Endothelial cell of umbilical vein (primary cell): Measurements from ENCODE around the gene PROB1. TPM values are rescaled to one million over a fixed set of nuclear protein-coding genes. Genes with fewer than 3 reads are reported as not detected.
A peak's percentile ranks its signal among the peaks of the same experiment; 100 is the strongest.

Experiments used
- BruUV-seq: library from RNA; stranded (reverse); fragments of 400-500 nt; replicated peaks from 2 replicates; lab custom pipeline; 2021; lab: Mats Ljungman, UMichigan
- CTCF ChIA-PET: fragments of 300-600, 350-600 bp; sonication (Branson Sonifier 250); formaldehyde crosslinking; loops from one replicate; lab custom pipeline; 2021; ENCODE audit warnings: antibody characterized with exemption, inconsistent platforms; lab: Charles Lee
- POLR2A ChIA-PET: fragments of 300-600, 350-600 bp; sonication (Branson Sonifier 250); formaldehyde crosslinking; loops from one replicate; lab custom pipeline; 2021; ENCODE audit warnings: antibody characterized with exemption, inconsistent platforms; lab: Charles Lee
- DNase-seq: peaks from one replicate; pipeline ENCODE4 v3.0.0-alpha.2; 2011; ENCODE audit warnings: low read depth, low spot score
- FAIRE-seq: peaks from 2 replicates; lab custom pipeline; 2011; peaks lifted over from hg19 to GRCh38; lab: Jason Lieb, UNC
- H2AFZ ChIP-seq: 2 replicates; pipeline ENCODE4 v1.6.0; 2012; ENCODE audit warnings: low read depth, low read length, control low read depth, inconsistent platforms
- H3K27ac ChIP-seq: 2 replicates; pipeline ENCODE4 v1.5.1; 2011; ENCODE audit warnings: low read depth, mild to moderate bottlenecking, control low read depth, low read length, moderate library complexity; ENCODE audit not compliant: insufficient read depth
- H3K27me3 ChIP-seq, 2 experiments: 2 replicates each; pipeline versions ENCODE4 v1.6.0 to v1.6.1; 2011; ENCODE audit warnings: low read length in 2 of 2, mixed read lengths in 1 of 2; ENCODE audit not compliant: control insufficient read depth in 2 of 2, insufficient read depth in 2 of 2
- H3K36me3 ChIP-seq, 2 experiments: 2 replicates in 1 of 2; 3 replicates in 1 of 2; pipeline ENCODE4 v1.5.1; 2011; ENCODE audit warnings: low read length in 2 of 2, mild to moderate bottlenecking in 1 of 2, moderate library complexity in 1 of 2; ENCODE audit not compliant: control insufficient read depth in 2 of 2, insufficient read depth in 2 of 2; ENCODE audit errors: extremely low read depth in 1 of 2
- H3K4me1 ChIP-seq: 3 replicates; pipeline ENCODE4 v1.5.1; 2011; ENCODE audit warnings: mild to moderate bottlenecking, low read length; ENCODE audit not compliant: control insufficient read depth, insufficient read depth; ENCODE audit errors: extremely low read depth
- H3K4me2 ChIP-seq: 2 replicates; pipeline ENCODE4 v1.6.1; 2011; ENCODE audit warnings: low read length, control low read depth, mixed read lengths; ENCODE audit not compliant: insufficient read depth
- H3K4me3 ChIP-seq, 3 experiments: fragments of 200-600 bp in 1 of 3; sonication (generic), shearing (Covaris generic) in 1 of 3; replicated peaks in 1 of 3; 2 replicates each; pipeline ENCODE4 v1.5.1; 2011 to 2016; ENCODE audit warnings: control low read depth in 3 of 3, low read length in 3 of 3, mild to moderate bottlenecking in 2 of 3, inconsistent platforms in 1 of 3, low read depth in 1 of 3, moderate library complexity in 1 of 3; ENCODE audit not compliant: insufficient read depth in 1 of 3
- H3K79me2 ChIP-seq: 2 replicates; pipeline ENCODE4 v1.6.0; 2012; ENCODE audit warnings: low read length, inconsistent platforms; ENCODE audit not compliant: control insufficient read depth, insufficient read depth
- H3K9ac ChIP-seq: replicated peaks from 2 replicates; pipeline ENCODE3; 2011; ENCODE audit warnings: low read length, control low read depth; ENCODE audit not compliant: insufficient read depth; ENCODE audit errors: extremely low read depth
- H3K9me1 ChIP-seq: replicated peaks from 3 replicates; pipeline ENCODE4 v1.6.0; 2011; ENCODE audit warnings: mild to moderate bottlenecking, low read length; ENCODE audit not compliant: control insufficient read depth, insufficient read depth; ENCODE audit errors: extremely low read depth
- H3K9me3 ChIP-seq: replicated peaks from 2 replicates; pipeline ENCODE4 v1.5.1; 2012; ENCODE audit warnings: low read length, inconsistent platforms; ENCODE audit not compliant: control insufficient read depth, insufficient read depth
- H4K20me1 ChIP-seq: replicated peaks from 2 replicates; pipeline ENCODE3; 2011; ENCODE audit warnings: mild to moderate bottlenecking, low read length; ENCODE audit not compliant: control insufficient read depth, insufficient read depth; ENCODE audit errors: extremely low read depth
- CTCF ChIP-seq, 2 donors: IDR thresholded peaks; 1 replicate in 1 of 2; 2 replicates in 1 of 2; pipeline ENCODE4 v1.5.1; 2011; ENCODE audit warnings: low read length in 2 of 2, mild to moderate bottlenecking in 2 of 2, moderate library complexity in 2 of 2, control low read depth in 1 of 2, inconsistent platforms in 1 of 2, low read depth in 1 of 2; ENCODE audit not compliant: insufficient read depth in 1 of 2; ENCODE audit errors: extremely low read depth in 1 of 2
- POLR2AphosphoS5 ChIP-seq: IDR thresholded peaks from 2 replicates; pipeline ENCODE4 v1.6.1; 2012; ENCODE audit warnings: low read depth, mild to moderate bottlenecking, control low read depth, low read length, moderate library complexity; ENCODE audit not compliant: insufficient read depth
- dilution Hi-C: fragments of 300-500 bp; cut with MboI; formaldehyde crosslinking; loops from one replicate; pipeline ENCODE4 v1.15.0; 2019; ENCODE audit warnings: low sequenced_read_pairs; ENCODE audit not compliant: extremely low pct_ligation_motif_present
- intact Hi-C: fragments of 100-400 bp; cut with micrococcal nuclease; formaldehyde crosslinking; loops from one replicate; pipeline ENCODE4 v1.10.0; 2022
- polyA plus RNA-seq, 4 experiments: library from polyadenylated mRNA; depleted of rRNA in 3 of 4; stranded (reverse) in 3 of 4; unstranded in 1 of 4; fragments of >200 nt; gene quantifications; 2 replicates each; pipeline versions ENCODE4 v1.2.1 to v1.2.3, GENCODE V29; 2011 to 2012; ENCODE audit warnings: missing spikeins in 1 of 4
- total RNA-seq: library from RNA; stranded (reverse); gene quantifications from 2 replicates; pipeline ENCODE4 v1.2.3, GENCODE V29; 2021

Gene PROB1
- total and polyA plus RNA-seq, 2 donors (not counting 3 experiments of a cell fraction or from before 2014, with no cell fraction given): 0.47 to 1.9 TPM

GRCh38 chr5:139392678-139393496 is 2.0 kb downstream of the PROB1 start:
- intact Hi-C loops: loop anchor here (1.0 to 5.0 kb wide), 3 partner anchors 51 to 814 kb away; partner anchors contain the start of gene MATR3
- FAIRE-seq (peak; percentile 72), DNase-seq (peak; percentile 57)
- peak overlapping the region; percentile 10 for H3K9ac ChIP-seq
- CTCF ChIA-PET: interaction anchor here (0.7 to 2.1 kb wide), 9 partner anchors 8 to 817 kb away, joined by 3 to 7 read pairs (median 3); partner anchors contain the start of genes MATR3 and PAIP2
- POLR2A ChIA-PET: interaction anchor here (1.3 kb wide), 1 partner anchor 51 kb away, joined by 3 read pairs; the partner anchor contains the start of gene PAIP2
- H3K9me1 ChIP-seq: no peaks in the 10 kb centered on the region
- H3K4me1 ChIP-seq: peaks cover 12% of the 10 kb centered on the region
- H3K4me2 ChIP-seq: peak overlapping the region; percentile 52
- H3K36me3 ChIP-seq: no peaks in the 10 kb centered on the region
- no peaks in the 10 kb centered on the region for H3K79me2 ChIP-seq
- no peak overlapping the region for H3K27ac ChIP-seq
- dilution Hi-C loops: no loop called here
- no peaks in the 10 kb centered on the region for H4K20me1 ChIP-seq
- H3K9me3 ChIP-seq: no peaks in the 10 kb centered on the region
- H3K4me3 ChIP-seq: peak overlapping the region in 2 of 3 experiments; percentile 1 to 15
- peaks cover 7 to 14% of the 10 kb centered on the region in 2 experiments for H3K27me3 ChIP-seq
- TF ChIP-seq CTCF (IDR thresholded peaks at IDR 0.05; ENCODE audit: extremely low read depth in 1 of 2, insufficient read depth in 1 of 2, low read depth in 1 of 2, low read length in 2 of 2): peak; percentile 75 to 97
- TF ChIP-seq POLR2AphosphoS5: no peak
- no TSS peak for BruUV-seq
- peak overlapping the region; percentile 64 for H2AFZ ChIP-seq
